M059J (cell line): ENCODE measurements around the gene GGT5. TPM values are rescaled to one million over a fixed set of nuclear protein-coding genes. Genes with fewer than 3 reads are reported as not detected.
A peak's percentile ranks its signal among the peaks of the same experiment; 100 is the strongest.

Experiments used
- DNase-seq: peaks from one replicate; pipeline ENCODE4 v3.0.0-alpha.2; 2012; ENCODE audit warnings: low read depth
- total RNA-seq: library from RNA; depleted of rRNA; stranded (reverse); fragments of >200 nt; shearing (Covaris generic); gene quantifications from 2 replicates; pipeline ENCODE4 v1.2.3, GENCODE V29; 2014

The GGT5 gene
- total RNA-seq, 1 experiment from 2014 or later, result not detected

GRCh38 chr22:24203856-24204255 is 41.0 kb downstream of the GGT5 start:
- peak; percentile 24 for DNase-seq

DNA sequence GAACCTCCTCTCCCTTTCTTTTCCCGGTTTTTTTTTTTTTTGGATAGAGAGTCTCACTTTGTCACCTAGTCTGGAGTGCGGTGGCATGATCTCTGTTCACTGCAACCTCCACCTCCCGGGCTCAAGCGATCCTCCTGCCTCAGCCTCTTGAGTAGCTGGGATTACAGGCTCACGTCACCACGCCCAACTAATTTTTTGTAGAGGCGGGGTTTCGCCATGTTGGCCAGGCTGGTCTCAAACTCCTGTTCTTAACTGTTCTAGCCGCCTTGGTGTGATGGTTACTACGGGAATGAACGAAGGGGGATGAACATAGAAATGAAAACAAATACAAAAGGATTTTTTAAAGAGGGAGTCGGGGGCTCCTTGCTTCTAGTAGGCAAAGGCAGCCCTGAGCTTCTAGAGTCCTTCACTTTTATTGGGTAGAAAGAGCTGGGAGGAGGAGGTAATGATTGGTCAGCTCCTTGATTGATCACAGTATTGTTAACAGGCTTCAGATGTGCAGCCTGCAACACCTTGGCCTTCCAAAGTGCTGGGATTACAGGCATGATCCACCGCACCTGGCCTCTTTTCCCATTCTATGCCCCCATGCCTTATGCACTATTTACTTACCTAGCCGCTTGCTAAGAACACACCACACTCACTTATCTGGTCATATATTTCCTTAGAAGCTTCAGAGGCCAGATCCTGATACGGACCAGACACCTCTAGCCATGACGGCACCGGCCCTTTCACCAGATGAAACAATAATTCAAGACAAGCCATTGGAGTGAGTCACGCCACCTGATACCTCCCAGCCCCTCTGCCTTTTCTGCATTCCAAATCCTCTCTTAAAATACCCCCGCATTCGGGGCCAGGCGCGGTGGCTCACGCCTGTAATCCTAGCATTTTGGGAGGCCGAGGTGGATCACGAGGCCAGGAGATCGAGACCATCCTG is 42.9 kb downstream of the GGT5 start:
- DNase-seq, result peak; percentile 57

- peak; percentile 82 for DNase-seq
Measured at GRCh38 chr22:24200619-24201212, 44.2 kb downstream of the GGT5 start.

GRCh38 chr22:24198682-24199052 is 46.2 kb downstream of the GGT5 start:
- no peak for DNase-seq

- DNase-seq, result no peak
Measured at GRCh38 chr22:24191893-24192292, 53.0 kb downstream of the GGT5 start.

GRCh38 chr22:24191381-24191841 is 53.5 kb downstream of the GGT5 start:
- DNase-seq, result no peak

- no peak for DNase-seq
Measured at GRCh38 chr22:24190596-24191208, 54.2 kb downstream of the GGT5 start.

GRCh38 chr22:24190159-24190540 is 54.7 kb downstream of the GGT5 start:
- no peak for DNase-seq

DNA sequence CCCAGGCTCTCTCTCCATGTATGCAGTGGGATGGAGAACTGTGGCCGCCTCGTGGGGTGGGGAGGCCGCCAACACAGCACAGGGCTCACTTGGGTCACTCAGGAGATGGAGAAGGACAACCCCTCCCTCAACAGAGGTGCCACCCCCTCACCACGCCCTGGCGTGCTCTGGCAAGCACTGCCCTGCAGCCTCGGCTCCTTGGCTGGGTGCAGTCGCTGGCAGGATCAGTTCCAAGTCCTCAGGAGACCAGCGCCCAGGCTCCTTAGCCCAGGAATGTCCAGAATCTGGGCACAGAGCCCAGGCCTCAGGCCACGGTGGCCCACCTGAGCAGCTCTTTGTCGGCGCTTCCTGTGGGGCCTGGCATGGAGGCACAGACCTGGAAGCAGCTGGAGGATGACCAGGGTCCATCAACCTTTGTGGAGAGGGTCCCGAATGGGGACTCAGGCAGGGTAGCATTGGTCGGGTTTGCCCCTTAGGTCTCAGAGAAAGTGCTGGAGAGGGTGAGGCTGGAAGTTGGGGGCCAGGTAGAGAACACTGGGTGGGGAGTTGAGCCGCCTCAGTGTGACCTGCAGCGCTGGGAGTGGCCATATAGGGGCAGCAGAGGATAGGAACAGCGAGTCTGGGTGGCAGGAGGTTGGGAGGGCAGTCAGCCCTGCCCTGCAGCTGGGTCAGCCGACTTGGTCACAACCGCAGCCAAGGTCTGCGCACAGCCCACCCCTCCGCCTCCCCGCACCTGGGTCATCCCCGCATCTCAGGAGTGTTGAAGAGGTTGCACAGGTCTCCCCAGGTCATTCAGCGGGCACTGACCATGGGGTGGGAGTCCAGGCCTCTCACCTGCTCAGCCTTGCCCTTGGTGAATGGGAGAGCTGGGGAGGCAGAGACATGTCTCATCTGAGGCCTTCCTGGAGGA is 55.4 kb downstream of the GGT5 start:
- peak; percentile 50 for DNase-seq

GRCh38 chr22:24188705-24189248 is 56.1 kb downstream of the GGT5 start:
- no peak for DNase-seq

- DNase-seq, result no peak
Measured at GRCh38 chr22:24187731-24188644, 56.9 kb downstream of the GGT5 start.

GRCh38 chr22:24186892-24187670 is 57.8 kb downstream of the GGT5 start:
- no peak for DNase-seq

DNA sequence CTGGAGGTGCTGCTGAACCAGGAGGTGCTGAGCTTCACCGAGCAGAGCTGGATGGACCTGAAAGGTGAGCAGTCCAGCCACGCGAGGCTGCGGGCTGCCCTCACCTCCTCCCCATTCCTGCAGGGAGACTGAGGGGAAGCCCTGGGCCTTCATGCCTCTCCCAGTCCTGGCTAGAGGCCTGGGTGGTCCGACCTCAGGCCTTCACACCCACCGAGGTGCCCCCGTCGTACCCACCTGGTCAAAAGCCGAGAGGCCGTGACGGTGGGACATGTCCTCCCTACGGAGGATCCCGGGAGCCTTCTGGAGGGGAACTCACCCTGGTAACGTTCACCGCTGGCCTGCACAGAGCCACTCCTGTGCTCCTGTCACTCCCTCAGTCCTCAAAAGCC is 58.5 kb downstream of the GGT5 start:
- no peak for DNase-seq

- DNase-seq, result no peak
Measured at GRCh38 chr22:24185501-24186351, 59.2 kb downstream of the GGT5 start.

- no peak for DNase-seq
Measured at GRCh38 chr22:24185001-24185500, 59.8 kb downstream of the GGT5 start.

GRCh38 chr22:24184057-24184798 is 60.7 kb downstream of the GGT5 start:
- no peak for DNase-seq

DNA sequence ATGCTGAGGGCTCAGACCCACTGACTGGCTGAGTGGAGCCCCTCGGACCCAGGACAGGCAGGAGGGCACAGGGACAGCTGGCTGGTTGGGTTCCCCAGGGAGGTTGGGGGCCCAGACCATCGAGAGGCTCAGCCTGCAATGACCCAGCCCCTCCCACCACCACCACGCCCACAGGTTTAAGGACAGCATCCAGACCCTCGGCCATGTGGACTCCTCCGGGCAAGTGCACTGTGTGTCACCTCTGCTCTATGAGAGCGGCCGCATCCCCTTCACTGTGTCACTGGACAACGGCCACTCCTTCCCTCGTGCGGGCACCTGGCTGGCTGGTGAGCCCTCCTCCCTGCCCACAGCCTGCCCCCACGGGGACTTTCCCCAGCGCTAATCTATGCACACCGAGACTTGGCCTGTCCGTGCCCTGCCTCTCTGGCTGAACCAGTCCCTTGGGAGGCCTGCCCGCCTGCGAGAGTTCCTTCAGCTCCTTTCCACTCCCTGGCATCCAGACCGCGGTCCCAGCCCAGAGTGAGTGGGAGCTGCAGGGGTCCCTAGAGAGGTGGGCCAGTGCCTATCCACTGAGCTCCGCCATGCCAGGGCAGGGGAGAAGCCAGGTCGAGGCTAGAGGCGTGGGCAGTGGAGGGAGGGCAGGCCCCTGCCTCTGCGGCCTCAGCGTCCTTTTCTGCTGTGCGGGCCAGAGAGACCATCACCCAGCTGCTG is 61.4 kb downstream of the GGT5 start:
- no peak for DNase-seq
